Activated naive CD4-positive, alpha-beta T cell treated with anti-CD3 and anti-CD28 coated beads for 36 hours (primary cell): ENCODE measurements around the gene CFAP77. TPM values are rescaled to one million over a fixed set of nuclear protein-coding genes. Genes with fewer than 3 reads are reported as not detected.

Experiments used
- CTCF ChIA-PET: fragments of 350-600 bp; sonication (Branson Sonifier 250); formaldehyde crosslinking; loops from one replicate; lab custom pipeline; 2021; ENCODE audit warnings: antibody characterized with exemption; lab: Charles Lee
- DNase-seq: peaks from one replicate; pipeline ENCODE4 v3.0.0-alpha.2; 2020
- H3K27ac Mint-ChIP-seq: one replicate; pipeline ENCODE4 v1.8.0; 2021; ENCODE audit warnings: mild to moderate bottlenecking, mixed read lengths
- H3K27me3 Mint-ChIP-seq: one replicate; pipeline ENCODE4 v1.8.0; 2021; ENCODE audit warnings: low read depth, mixed read lengths
- H3K36me3 Mint-ChIP-seq: one replicate; pipeline ENCODE4 v1.8.0; 2021; ENCODE audit warnings: low read depth, mixed read lengths
- H3K4me1 Mint-ChIP-seq: one replicate; pipeline ENCODE4 v1.8.0; 2021; ENCODE audit warnings: low read depth, mixed read lengths
- H3K4me3 Mint-ChIP-seq: one replicate; pipeline ENCODE4 v1.8.0; 2021; ENCODE audit warnings: mild to moderate bottlenecking, moderate library complexity, mixed read lengths
- H3K9me3 Mint-ChIP-seq: one replicate; pipeline ENCODE4 v1.8.0; 2021; ENCODE audit warnings: mixed read lengths
- intact Hi-C: fragments of 100-400 bp; cut with micrococcal nuclease; formaldehyde crosslinking; loops from one replicate; pipeline ENCODE4 v1.15.1; 2023
- total RNA-seq, 2 experiments: library from RNA; stranded (reverse); gene quantifications; one replicate each; pipeline ENCODE4 v1.2.3, GENCODE V29; 2021

CFAP77 gene
- total RNA-seq, 2 experiments from 2014 or later: not detected

DNA sequence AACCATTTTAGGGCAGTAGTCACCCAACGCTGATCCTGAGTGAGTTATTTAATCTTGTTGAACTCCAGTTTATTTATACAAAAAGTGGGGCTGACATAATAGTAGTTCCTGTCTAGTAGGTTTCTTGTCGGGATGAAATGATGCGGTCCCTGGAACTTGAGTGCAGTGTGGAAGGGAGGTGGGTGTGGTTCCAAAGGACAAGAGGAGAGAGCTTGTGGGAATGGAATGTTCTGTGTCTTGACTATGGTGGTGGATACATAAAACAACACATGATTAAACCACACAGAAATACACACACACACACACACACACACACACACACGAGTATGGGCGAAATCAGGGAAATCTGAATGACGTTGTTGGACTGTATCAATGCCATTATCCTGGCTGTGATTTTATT, 106.3 kb downstream of the CFAP77 start:
- no peaks in the 10 kb centered on the region for H3K4me1 Mint-ChIP-seq
- DNase-seq: no peak
- CTCF ChIA-PET: interaction anchor here (0.7 kb wide), 1 partner anchor 79 kb away, joined by 3 read pairs; no protein-coding TSS in a partner anchor
- intact Hi-C loops: no loop called here
- no peak overlapping the region for H3K4me3 Mint-ChIP-seq
- H3K27ac Mint-ChIP-seq: no peak overlapping the region
- H3K9me3 Mint-ChIP-seq: no peaks in the 10 kb centered on the region
- no peaks in the 10 kb centered on the region for H3K36me3 Mint-ChIP-seq
- no peaks in the 10 kb centered on the region for H3K27me3 Mint-ChIP-seq

DNA sequence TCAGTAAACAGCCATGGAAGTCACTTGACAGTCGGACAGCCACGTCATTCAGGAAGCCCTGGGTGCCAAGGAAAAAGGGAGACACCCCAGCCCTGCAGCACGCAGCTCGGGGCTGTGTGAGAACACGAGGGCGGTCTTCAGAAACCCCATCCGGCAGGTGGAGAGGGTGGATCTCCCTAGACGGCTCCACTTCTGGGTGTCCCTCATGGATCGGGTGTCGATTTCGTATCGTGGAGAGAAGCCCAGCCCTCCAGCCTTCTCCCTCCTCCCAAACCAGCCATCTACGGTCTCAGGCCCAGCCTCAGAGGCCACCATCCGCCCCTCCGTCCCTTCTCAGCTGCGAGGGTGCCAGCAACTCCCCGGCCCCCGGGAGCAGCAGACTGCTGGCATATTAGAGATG, 106.9 kb downstream of the CFAP77 start:
- H3K9me3 Mint-ChIP-seq: no peaks in the 10 kb centered on the region
- H3K36me3 Mint-ChIP-seq: no peaks in the 10 kb centered on the region
- intact Hi-C loops: no loop called here
- no peaks in the 10 kb centered on the region for H3K27me3 Mint-ChIP-seq
- no peak overlapping the region for H3K4me3 Mint-ChIP-seq
- no peaks in the 10 kb centered on the region for H3K4me1 Mint-ChIP-seq
- DNase-seq: no peak
- CTCF ChIA-PET: interaction anchor here (0.7 kb wide), 1 partner anchor 79 kb away, joined by 3 read pairs; no protein-coding TSS in a partner anchor
- H3K27ac Mint-ChIP-seq: no peak overlapping the region

DNA sequence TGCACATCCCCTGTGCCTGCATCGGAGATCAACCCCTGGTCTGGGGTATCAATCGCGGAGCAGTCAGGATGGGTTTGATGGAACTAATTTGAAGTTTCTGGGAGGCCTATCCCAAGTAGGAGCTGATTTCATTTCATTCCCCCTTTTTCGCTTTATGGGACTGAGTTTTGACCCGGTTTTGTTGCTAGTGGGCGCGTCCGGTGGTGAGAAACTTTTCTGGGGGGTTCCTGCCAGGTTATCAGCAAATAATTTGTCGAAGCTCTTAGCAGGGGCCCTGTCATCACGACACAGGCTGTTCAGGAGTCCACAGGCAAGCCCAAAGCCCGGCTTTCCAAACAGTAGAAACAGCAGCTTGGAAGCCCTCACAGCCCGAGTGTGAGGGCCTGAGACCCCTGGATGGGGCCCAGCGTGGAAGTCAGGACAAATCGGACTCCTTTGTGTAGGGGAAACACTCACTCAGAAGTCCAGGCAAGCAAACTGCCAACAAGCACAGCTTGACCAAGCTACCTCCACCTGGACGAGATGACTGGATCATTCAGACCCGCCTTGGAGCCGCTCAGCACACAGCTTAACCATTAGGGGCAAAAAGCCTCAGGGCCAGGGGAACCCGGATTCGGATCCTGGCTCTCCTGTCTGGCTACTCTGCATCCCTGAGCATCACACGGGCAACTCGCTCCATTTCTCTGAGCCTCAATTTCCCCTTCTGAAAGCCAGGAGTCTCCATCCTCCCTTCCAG, 108.0 kb downstream of the CFAP77 start:
- intact Hi-C loops: no loop called here
- H3K27me3 Mint-ChIP-seq: no peaks in the 10 kb centered on the region
- CTCF ChIA-PET: no interaction called here
- H3K36me3 Mint-ChIP-seq: no peaks in the 10 kb centered on the region
- DNase-seq: no peak
- no peaks in the 10 kb centered on the region for H3K9me3 Mint-ChIP-seq
- H3K4me3 Mint-ChIP-seq: no peak overlapping the region
- H3K4me1 Mint-ChIP-seq: no peaks in the 10 kb centered on the region
- H3K27ac Mint-ChIP-seq: no peak overlapping the region

DNA sequence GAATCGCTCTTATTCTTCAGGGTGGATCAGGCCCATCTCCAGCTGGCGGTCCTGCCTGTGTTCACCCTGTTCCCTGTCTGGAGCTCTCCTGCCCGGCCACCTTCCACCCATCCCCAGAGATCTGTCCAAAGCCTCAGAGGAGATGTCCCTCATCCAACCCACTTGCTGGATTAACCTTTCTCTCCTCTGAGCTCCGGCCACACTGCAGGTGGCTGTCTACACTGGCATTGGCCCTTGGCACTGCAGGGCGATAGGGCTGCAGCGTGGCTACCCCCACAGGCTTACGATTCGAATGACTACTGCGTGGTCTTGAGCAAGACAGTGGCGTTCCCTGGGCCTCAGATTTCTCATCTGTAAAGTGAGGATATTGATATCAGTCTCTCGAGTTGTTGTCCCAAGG, 108.6 kb downstream of the CFAP77 start:
- Mint-ChIP-seq H3K4me1 (no peaks in the 10 kb centered on the region), H3K27ac (no peak overlapping the region), H3K4me3 (no peak overlapping the region), H3K9me3 (no peaks in the 10 kb centered on the region), H3K36me3 (no peaks in the 10 kb centered on the region), H3K27me3 (no peaks in the 10 kb centered on the region)
- intact Hi-C loops: no loop called here
- CTCF ChIA-PET: no interaction called here
- DNase-seq: no peak

DNA sequence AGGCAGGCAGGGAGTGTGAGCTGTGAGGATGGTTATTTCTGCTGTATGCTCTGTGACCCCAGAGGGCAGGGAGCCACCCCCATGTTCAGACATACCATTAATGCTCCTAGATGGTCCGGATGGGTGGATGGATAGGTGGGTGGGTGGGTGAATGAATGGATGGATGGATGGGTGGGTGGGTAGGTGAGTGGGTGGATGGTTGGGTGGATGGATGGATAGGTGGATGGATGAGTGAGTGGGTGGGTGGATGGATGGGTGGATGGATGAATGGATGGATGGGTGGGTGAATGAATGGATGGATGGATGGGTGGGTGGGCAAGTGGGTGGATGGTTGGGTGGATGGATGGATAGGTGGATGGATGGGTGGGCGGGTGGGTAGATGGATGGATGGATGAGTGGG, 109.0 kb downstream of the CFAP77 start:
- CTCF ChIA-PET: no interaction called here
- Mint-ChIP-seq H3K27me3 (no peaks in the 10 kb centered on the region), H3K27ac (no peak overlapping the region), H3K4me3 (no peak overlapping the region), H3K9me3 (no peaks in the 10 kb centered on the region), H3K36me3 (no peaks in the 10 kb centered on the region), H3K4me1 (no peaks in the 10 kb centered on the region)
- intact Hi-C loops: no loop called here
- no peak for DNase-seq

DNA sequence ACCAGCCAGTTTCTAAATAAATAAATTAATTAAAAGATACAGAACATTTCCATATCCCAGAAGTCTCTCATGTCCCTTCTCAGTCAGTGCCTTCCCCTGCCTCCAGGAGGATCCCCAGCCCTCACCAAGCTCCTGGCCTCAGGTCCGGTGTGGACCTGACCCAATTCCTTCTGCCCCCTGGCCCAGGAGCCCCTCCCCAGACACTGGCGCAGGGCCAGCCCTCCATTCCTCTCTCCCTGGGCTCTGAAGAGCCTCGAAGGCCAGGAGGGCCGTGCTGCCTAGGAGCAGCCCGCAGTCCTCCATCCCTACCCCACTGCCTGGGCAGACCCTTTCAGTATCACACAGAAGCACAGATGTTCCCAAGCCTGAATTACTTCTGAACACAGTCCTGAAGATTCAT, 110.6 kb downstream of the CFAP77 start:
- H3K4me1 Mint-ChIP-seq: no peaks in the 10 kb centered on the region
- CTCF ChIA-PET: no interaction called here
- H3K27ac Mint-ChIP-seq: no peak overlapping the region
- intact Hi-C loops: no loop called here
- no peak for DNase-seq
- no peak overlapping the region for H3K4me3 Mint-ChIP-seq
- H3K9me3 Mint-ChIP-seq: no peaks in the 10 kb centered on the region
- H3K27me3 Mint-ChIP-seq: peaks cover 2% of the 10 kb centered on the region
- no peaks in the 10 kb centered on the region for H3K36me3 Mint-ChIP-seq

DNA sequence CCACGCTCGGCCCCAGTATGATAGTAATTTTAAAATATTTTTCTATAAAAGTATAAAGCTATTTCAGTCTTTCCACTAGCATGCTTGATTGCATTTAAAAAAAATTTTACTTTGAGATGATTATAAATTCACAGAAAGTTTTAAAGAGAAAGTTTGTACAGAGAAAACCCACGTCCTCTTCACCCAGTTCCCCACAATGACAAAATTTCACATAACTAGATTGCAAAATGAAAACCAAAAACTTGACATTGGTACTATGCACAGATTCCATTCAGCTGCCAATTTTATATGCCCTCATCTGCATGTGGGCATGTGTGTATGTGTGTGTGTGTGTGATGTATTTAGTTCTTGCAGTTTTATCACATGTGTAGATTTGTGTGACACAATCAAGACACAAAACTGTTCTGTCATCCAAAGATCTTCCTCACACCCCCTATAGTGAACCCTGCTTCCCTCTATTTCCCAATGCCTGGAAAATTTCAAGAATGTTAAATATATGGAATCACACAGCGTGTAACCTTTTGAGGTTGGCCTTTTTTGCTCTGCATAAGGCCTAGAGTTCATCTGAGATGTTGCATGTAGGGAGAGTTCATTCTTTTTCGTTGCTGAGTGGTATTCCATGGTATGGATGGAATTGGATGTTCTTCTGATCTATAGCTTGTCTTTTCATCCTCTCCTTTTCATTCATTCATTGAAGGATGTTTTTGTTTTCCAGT, 115.5 kb downstream of the CFAP77 start:
- H3K27me3 Mint-ChIP-seq: peaks cover 3% of the 10 kb centered on the region
- H3K9me3 Mint-ChIP-seq: no peaks in the 10 kb centered on the region
- H3K4me3 Mint-ChIP-seq: no peak overlapping the region
- no peaks in the 10 kb centered on the region for H3K36me3 Mint-ChIP-seq
- intact Hi-C loops: no loop called here
- no peaks in the 10 kb centered on the region for H3K4me1 Mint-ChIP-seq
- H3K27ac Mint-ChIP-seq: no peak overlapping the region
- CTCF ChIA-PET: no interaction called here
- no peak for DNase-seq

DNA sequence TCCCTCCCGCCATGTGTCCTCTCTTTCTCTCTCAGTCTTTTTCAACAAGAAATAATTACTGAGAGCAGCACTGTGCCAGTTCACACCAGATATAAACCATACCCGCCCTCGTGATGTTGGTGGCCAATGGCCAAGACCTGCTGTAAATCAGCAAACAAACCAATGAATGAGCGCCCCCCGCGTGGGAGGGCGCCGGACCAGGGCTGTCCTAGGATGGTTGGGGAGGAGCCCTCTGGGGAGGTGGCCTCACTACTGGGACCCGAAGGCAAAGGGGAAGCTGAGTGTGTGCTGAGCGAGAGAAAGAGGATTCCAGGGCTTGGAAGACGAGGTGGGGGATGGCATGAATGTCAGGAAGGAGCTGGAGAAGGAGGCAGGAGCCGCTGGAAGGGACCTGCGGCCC, 121.2 kb downstream of the CFAP77 start:
- Mint-ChIP-seq H3K4me1 (no peaks in the 10 kb centered on the region), H3K4me3 (no peak overlapping the region), H3K27ac (no peak overlapping the region), H3K36me3 (no peaks in the 10 kb centered on the region), H3K9me3 (peaks cover 4% of the 10 kb centered on the region), H3K27me3 (peaks cover 17% of the 10 kb centered on the region)
- CTCF ChIA-PET: no interaction called here
- no peak for DNase-seq
- intact Hi-C loops: no loop called here

DNA sequence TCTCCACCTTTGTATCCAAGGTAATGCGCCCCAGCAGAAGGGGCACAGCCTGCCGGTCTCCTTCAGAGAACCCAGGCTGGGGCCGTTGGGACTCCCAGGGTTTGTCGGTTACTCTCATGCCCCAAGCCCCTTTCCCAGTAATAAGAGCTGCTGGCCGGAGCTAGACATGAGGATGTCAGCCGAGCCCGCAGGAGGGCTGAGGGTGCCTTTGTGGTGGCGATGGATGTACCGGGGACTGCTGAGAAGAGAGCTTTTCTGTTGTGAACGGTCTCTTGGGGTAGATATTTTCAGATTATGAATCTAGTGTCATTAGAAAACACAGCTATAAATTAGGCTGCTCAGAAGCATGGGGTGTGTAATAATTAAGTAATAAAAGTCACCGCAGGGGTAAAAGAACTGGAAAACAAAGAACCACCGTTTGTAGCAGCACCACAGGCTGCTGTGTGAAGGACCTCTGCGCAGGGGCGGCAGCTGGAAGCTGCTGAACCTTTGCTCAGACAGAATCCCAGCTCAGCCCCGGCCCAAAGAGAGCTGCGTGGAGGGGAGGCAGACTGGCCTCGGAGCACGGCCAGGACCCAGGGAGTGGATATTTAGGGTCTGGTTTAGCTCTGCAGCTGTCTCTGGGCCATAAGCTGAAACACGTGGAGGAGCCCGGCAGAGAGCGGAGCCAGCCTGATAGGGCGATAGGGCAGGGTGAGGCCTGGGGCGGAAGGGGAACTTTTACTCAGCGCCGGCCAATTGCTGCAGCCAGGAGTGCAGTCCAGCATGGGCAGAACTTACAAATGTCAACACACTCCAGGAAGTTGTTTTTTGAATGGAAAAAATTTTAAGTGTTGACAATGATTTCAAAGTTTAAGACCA, 121.9 kb downstream of the CFAP77 start:
- peaks cover 4% of the 10 kb centered on the region for H3K9me3 Mint-ChIP-seq
- H3K27ac Mint-ChIP-seq: no peak overlapping the region
- CTCF ChIA-PET: interaction anchor here (0.5 to 0.9 kb wide), 2 partner anchors 238 to 297 kb away, joined by 3 read pairs; no protein-coding TSS in a partner anchor
- H3K4me1 Mint-ChIP-seq: no peaks in the 10 kb centered on the region
- intact Hi-C loops: no loop called here
- no peaks in the 10 kb centered on the region for H3K36me3 Mint-ChIP-seq
- H3K27me3 Mint-ChIP-seq: peaks cover 17% of the 10 kb centered on the region
- H3K4me3 Mint-ChIP-seq: no peak overlapping the region
- no peak for DNase-seq

DNA sequence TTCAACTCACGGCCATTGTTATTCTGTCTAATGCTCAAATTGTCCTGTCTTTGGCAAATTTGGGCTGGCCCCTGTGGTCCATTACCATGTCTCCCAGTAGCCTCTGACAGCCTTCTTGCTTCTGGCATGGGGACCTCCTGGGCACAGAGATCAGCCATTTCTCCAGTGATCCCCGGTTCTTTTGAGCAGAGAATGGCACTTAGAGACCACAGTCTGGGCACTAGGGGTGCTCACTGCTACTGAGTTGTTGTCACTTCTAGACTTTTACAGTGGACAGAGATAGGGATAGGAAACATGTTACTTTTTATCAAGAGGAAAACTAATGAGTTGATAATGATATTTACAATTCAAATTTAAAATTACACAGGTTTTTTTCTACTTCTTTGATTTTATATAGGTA, 124.8 kb downstream of the CFAP77 start:
- intact Hi-C loops: no loop called here
- Mint-ChIP-seq H3K36me3 (no peaks in the 10 kb centered on the region), H3K27me3 (peaks cover 17% of the 10 kb centered on the region), H3K27ac (no peak overlapping the region), H3K4me3 (no peak overlapping the region), H3K9me3 (peaks cover 4% of the 10 kb centered on the region), H3K4me1 (no peaks in the 10 kb centered on the region)
- DNase-seq: no peak
- CTCF ChIA-PET: no interaction called here

DNA sequence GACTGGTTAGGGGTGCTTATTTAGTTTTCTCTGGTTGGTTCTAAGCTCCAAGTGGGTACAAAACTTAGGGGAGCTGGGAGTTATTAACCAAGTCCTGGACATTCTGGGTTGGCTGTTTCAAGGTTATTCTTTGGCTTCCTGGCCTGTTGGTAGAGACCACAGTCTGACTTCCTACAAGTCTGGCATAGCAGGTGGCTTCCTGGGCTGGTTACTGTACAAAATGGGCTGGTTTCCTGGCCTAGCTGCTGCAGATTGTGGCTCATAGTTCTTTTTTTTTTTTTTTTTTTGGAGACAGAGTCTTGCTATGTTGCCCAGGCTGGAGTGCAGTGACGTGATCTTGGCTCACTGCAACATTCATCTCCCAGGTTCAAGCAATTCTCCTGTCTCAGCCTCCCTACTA, 126.1 kb downstream of the CFAP77 start:
- DNase-seq: no peak
- CTCF ChIA-PET: interaction anchor here (1.0 kb wide), 1 partner anchor 26 kb away, joined by 3 read pairs; no protein-coding TSS in a partner anchor
- H3K4me1 Mint-ChIP-seq: no peaks in the 10 kb centered on the region
- peaks cover 10% of the 10 kb centered on the region for H3K27me3 Mint-ChIP-seq
- H3K36me3 Mint-ChIP-seq: no peaks in the 10 kb centered on the region
- no peak overlapping the region for H3K27ac Mint-ChIP-seq
- H3K9me3 Mint-ChIP-seq: peaks cover 4% of the 10 kb centered on the region
- H3K4me3 Mint-ChIP-seq: no peak overlapping the region
- intact Hi-C loops: no loop called here

DNA sequence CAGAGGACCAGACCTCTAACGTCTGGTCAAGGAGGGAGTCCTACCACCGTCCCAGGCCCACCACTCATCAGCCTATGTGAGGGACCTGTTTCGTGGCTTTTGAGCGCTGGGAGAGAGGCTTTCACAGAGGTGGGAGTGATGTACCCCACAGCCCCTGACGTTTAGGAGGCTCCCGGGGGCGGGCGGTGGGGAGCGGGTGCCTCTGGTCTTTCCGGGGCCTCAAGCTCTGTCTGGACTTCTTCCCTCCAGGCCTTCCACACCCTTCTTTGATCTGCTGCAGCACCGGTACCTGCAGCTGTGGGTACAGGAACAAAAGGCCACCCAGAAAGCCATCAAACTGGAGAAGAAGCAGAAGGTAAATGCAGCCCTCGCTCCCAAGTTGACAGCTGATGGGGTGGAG, 127.3 kb downstream of the CFAP77 start:
- no peak overlapping the region for H3K4me3 Mint-ChIP-seq
- peaks cover 4% of the 10 kb centered on the region for H3K9me3 Mint-ChIP-seq
- no peaks in the 10 kb centered on the region for H3K4me1 Mint-ChIP-seq
- no peaks in the 10 kb centered on the region for H3K36me3 Mint-ChIP-seq
- CTCF ChIA-PET: no interaction called here
- intact Hi-C loops: no loop called here
- H3K27ac Mint-ChIP-seq: no peak overlapping the region
- no peak for DNase-seq
- H3K27me3 Mint-ChIP-seq: peaks cover 2% of the 10 kb centered on the region
